ENCODE results near the gene PREX1.
"Not testable (repeated sequence)": the region's sequence is repeated elsewhere in the genome, so short reads cannot be mapped to it uniquely, and the experiment has no call there.

Gene PREX1

DNA sequence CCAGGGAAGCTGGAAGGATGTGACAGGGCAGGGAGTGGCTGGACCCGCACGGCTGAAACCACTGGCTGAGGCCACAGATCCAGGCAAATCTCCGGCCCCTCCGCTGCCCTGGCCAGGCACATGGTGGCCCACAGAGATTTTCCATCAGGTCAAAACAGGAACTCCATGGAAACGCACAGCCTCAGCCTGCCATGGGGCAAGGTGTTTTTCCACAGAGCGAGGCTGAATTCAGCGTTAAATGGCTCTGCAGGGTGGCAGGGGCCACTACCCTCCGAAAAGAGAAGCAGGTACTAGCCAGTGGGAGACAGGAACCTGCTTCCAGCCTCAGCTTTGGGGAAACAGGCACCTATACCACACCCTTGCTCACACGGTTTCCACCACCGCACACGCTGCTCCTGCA, 53.1 kb downstream of the PREX1 start:
- DNase-seq (ENCODE audit: low spot score), result no peak

DNA sequence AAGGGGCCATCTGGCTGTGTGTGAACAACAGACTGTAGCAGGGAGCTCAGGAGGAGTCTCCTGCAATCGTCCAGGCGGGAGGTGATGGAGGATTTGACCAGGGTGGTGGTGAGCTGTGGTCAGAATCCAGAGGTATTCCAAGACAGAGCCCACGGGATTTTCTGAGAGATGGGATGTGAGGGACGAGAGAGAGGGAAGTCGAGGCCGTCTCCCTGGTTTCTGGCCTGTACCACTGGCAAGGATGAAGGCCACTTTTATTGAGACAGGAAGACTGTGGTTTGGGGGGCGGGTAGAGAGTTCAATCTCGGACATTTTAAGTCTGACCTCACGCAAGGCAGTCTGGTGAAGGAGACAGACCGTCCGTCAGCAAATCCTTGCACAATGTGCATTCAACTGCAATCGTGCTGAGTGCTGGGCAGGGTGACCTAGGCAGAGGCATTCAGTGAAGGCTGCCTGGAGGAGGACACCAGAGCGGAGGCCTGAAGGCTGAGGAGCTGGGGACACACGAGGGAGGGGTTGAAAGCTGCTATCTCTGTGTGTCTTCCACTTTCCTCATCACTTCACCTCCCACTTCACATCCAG, 53.9 kb downstream of the PREX1 start:
- peak; percentile 58 for DNase-seq (ENCODE audit: low spot score)

DNA sequence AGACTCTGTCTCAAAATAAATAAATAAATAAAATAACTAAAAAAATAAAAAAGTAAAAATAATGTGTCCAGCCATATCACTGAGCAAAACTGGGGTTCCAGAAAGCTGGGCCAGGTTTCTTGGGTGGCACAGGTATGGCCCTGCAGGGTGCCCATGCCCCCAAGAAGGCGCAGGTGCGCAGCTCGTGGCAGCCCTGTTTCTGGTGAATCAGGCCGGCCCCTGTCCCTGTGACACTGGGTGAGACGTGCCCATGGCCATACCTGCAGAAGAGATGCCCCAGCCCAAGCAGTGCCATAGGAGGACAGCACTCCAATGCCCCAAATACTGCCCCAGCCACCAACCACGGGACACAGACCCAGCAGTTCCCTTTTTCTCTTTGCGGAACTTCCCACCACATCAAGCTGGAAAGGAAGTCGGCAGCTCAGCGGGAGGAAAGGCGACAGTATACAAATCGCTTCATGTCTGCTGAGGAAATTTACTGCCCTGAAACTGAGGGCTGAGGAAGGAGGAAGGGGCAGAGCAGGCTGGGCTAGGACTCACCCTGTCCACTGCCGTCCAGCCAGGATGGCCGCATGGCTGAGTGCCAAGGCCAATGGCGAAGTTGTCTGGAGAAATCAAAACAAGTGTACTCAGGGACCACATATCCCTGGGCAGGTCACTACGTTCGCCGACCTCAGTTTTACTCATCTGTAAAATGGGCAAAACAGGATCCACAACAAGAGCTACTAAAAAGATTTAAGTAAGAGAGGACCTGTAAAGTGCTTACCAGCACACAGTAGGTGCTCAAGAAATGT, 55.4 kb downstream of the PREX1 start:
- DNase-seq (ENCODE audit: low spot score), result no peak

DNA sequence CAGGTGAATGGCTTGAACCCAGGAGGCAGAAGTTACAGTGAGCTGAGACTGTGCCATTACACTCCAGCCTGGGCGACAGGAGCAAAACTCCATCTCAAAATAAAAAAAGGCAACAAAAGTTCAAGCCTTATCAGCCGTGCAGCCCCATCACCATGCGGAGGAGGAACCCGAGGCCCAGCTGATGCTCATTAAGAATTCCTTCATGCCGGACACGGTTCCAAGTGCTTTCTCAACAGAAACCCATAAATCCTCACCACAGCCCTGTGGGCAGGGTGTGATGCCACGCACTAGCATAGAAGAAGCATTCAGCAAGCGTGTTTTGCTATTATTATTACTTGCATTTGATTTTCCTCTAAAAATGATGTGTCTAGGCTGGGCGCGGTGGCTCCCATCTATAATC, 56.3 kb downstream of the PREX1 start:
- peak; percentile 89 for DNase-seq (ENCODE audit: low spot score)

DNA sequence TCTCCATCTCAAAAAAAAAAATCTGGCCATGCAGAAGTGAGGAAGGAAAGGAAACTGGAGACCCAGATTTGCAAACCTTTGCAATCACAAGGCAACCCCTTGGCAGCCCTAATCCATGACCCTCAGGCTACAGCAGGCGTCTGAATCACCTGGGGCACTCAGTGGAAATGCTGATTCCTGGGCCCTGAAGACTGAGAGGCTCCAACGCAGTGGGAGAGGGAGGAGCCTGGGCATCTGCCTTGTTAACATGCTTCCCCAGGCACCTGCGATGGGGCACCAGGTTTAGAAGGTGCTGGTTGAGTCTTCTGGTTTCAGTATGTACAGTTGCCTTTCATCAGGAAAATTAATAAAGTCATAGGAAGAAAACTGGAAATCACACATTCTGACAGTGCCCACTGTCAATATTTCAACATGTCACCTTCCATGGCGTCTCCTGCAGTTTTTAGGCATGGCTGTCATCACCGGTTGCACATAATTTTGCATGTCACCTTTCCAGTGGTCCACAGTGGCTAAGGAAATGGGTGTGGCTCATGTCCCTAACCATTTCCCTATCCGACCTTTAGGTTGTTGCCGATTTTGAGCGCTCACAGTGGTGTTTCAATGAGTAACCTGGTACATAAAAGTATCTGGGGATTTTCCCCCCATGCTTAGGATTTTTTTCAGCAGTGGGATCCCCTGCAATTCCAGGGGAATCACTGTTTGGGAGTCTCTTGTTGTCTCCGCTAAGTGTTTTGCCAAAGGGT, 56.9 kb downstream of the PREX1 start:
- no peak for DNase-seq (ENCODE audit: low spot score)

DNA sequence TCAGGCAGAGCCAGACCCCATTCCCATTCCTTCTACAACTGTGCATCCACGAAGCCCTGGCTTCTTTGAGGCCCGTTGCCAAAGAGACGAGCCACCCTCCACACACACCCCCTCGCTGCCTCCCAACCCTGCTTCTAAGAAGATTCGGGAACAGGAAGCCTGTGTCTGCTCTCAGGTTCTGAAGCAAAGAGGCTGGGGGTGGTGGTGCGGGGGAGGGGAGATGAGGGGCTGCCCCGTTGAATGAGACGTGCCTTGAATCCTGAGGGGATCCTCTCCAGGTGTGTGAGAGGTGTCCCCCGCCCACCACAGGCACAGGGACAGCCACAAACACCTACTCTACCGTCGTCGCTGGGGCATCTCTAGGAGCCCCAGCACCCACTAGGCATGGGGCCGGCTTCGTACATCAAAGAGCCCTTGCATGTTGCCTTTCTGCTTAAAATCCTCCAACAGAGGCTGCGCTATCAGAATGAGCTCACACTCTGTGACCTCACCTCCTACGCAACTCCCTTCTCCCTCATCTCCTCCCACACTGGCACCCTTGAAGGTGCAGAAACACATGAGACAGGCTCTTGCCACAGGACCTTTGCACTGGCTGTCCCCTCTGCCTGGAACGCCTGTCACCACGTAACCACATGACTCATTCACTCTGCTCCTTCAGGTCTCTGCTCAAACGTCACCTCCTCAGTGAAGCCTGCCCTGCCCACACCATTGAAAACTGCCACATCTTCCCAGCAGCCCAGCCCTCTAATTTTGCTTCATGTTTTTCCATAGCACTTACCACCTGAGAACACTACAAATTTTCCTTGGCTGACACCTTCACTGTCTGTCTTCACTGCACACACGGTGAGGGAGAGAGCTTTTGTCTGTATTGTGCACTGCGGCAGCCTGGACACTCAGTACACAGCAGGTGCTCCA, 58.5 kb downstream of the PREX1 start:
- no peak for DNase-seq (ENCODE audit: low spot score)

DNA sequence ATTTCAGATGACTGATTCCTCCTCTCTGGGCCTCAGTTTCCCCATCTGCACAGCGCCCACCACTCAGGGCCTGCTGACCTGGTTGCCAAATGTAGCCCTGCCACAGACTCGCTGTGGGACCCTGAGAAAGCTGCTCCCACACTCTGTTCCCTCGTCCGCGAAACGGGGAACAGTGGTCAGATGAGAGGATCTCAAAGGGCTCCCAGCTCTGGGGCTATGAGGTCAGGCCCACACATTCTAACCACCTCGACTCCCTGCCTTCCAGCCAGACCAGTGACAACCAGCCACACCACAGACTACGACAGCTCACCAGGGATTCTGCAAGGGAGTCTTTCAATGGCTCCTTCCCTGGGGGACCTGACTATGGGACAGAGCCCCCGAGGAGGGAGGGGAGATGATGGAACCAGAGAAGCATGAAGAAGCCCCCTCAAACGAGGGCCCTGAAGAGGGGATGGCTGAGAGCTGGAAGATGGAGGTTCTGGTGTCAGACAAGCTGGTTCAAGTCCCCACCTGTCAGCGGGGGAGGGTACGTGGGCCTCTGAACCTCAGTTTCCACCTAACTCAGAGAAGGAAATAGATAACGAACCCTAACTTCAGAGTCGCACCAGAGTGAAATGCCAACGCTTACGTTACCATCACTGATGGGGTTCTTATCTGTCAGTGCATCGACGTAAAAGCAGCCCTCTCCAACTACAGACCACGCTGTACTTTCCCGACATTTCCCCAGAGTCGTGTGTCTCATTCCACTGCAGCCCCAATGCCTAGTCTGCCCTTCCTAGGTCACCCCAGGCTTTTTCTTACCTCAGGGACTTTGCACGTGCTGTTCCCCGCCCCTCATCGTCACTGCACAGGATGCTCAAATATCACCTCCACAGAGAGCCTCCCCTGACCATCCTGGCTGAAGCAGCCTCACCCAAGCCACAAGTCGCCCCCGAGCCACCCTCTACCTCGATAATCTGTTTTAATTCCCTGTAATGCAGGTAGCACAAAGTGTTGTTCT, 60.5 kb downstream of the PREX1 start:
- DNase-seq (ENCODE audit: low spot score), result no peak

DNA sequence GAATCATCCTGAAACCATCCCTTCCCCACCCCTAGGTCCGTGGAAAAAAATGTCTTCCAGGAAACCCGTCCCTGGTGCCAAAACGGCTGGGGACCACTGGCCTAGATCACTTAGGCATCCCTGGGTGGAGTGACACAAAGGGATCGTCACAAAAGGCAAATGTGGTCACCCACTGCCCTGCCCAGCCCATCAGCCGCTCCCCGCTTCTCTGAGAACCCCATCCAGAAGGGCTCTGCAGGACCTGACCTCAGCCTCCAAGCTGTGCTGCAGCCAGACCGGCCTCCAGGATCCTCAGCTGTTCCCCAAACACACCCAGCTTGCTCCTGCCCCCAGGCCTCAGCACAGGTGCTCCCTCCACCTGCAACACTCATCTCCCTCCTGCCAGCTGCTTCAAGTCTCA, 61.6 kb downstream of the PREX1 start:
- no peak for DNase-seq (ENCODE audit: low spot score)

DNA sequence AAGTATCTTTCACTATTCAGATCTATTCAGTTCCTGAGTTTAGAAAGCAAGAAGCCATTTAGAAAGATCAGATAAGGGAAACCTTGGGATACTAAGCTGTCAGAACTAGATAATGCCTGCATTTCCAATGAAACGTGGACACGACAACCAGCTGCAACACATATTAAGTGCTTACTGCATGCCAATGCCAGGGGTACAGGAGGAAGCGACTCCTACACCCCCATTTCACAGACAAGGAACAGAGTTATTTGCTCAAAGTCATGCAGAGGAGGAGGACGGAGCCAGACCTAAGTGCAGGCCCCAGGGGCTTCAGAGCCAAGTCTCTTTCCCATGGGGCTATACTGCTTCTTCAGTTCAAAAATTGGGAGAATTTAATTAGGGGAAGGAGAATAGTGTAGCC, 62.4 kb downstream of the PREX1 start:
- DNase-seq (ENCODE audit: low spot score), result no peak

DNA sequence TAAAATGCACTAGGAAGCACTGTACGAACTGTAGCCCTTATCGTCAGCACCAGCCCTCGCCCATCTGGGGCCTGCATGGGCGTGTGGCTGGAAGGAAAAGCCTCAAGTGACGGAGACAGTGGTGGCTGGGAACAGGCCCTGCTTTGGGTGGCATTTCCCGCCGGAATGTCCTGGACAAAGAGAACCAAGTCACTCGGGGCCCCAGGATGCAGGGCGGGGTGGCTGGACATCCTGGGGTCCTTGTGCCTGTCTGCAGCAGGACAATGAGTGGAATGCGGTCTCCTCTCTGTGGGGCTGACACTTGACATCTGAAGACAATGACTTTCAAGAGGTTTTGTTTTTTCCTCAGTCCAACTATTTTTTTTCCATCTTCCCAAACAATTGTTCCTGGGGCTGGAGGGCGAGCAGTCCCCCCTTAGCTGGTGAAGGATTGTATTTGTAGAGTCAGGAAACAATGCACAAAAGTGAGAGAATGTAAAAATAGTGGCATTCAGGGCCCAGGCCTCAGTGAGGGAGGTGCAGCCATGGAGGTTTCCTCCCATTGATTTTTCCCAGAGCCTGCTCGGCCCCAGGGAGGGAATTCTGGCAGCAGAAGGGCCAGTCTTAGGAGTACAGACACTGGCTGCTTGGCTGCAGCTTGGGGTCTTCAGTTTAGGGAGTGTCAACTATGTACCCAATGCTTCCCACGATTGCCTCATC, 64.4 kb downstream of the PREX1 start:
- DNase-seq (ENCODE audit: low spot score), result no peak

DNA sequence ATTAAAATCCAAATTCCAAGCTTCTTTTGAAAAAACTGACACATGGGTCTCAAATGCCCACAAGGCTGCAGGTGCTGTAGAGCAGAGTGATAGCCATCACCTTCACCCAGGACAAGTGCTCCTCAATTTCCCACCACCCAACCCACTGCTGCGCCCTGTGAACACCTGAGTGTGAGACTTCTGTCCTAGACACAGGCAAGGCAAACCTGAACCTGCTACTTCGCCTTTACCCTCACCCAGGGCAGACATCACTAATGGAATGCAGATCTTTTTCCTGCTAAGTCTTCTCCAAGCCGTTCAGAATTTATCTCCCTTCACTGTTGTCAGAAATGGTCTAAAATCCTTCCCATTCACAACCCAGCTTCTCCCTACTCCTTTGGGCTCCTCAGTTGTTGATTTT, 65.9 kb downstream of the PREX1 start:
- no peak for DNase-seq (ENCODE audit: low spot score)

DNA sequence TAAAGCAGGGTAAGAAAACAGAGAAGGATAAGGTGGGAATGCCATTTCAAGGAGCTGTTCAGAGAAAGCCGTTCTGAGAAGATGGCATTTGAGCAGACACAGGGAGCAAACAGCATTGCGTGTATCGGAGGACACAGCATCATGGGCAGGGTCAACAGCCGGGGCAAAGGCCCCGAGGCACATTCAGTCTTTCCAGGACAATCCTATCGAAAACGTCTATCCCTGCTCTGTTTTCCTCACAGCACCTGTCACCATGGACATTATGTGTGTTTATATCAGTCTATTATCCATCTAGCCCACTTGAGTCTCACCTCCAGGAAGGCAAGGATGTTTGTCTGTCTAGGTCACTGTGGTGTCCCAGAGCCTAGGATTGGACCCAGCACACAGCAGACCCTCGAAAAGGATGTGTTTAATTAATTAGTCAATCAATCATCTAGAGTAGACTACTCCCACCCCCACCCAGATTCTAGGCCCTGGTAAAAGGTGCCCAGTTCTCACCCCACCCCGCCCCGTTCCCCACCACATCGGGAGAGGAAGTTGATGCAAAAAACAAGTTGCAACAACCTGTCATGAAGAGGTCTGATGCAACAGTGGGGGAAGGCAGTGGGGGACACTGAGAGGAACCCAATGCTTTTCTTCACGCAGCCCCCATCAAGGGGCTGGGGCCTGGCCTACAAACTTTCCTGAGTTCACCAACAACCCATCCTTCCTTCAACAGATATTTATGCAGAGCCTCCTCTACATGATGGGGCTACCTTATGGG, 66.6 kb downstream of the PREX1 start:
- no peak for DNase-seq (ENCODE audit: low spot score)

DNA sequence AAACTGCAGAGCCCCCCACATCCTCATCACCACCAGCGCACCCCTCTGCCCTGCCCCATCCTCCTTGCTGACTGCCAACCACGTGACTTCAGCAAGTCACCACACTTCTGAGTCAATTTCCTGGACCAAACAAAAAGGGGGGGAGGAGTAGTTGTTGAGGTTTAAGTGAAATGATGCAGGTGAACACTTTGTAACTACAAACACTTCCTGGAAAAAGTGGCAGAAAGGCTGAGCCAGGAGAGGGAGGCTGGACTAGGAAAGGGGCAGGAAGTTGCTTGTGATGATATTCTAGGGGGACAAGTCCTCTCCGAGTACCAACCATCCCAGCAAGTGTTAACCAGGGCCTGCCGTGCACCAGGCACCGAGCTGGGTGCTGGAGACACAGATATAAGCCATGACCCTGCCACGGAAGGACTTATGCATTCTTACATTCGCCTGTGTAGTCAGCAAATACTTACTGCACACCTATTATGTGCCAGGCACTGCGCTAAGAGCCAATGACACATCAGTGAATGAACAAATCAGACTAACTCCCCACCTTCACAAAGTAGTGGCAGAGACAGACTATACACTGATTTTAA, 67.3 kb downstream of the PREX1 start:
- peak; percentile 53 for DNase-seq (ENCODE audit: low spot score)

DNA sequence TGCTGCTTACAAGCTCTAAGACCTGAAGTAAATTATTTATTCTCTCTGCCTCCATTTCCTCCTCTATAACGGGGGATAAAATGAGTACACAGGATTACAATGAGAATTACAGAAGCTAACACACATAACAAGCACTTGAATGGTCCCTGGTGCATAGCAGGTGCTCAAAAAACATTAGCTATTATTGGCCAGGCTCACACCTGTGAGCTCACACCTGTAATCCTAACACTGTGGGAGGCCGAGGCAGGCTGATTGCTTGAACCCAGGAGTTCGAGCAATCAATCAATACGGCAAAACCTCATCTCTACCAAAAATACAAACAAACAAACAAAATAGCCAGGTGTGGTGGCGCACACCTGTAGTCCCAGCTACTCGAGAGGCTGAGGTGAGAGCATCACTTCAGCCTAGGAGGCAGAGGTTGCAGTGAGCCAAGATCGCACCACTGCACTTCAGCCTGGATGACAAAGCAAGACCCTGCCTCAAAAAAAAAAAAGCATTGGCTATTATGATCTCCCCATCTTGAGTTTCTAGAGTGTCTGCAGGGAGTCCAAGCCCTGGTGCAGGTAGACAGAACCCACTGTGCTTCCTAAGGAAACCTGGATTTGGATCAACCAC, 68.1 kb downstream of the PREX1 start:
- DNase-seq (ENCODE audit: low spot score), result no peak

DNA sequence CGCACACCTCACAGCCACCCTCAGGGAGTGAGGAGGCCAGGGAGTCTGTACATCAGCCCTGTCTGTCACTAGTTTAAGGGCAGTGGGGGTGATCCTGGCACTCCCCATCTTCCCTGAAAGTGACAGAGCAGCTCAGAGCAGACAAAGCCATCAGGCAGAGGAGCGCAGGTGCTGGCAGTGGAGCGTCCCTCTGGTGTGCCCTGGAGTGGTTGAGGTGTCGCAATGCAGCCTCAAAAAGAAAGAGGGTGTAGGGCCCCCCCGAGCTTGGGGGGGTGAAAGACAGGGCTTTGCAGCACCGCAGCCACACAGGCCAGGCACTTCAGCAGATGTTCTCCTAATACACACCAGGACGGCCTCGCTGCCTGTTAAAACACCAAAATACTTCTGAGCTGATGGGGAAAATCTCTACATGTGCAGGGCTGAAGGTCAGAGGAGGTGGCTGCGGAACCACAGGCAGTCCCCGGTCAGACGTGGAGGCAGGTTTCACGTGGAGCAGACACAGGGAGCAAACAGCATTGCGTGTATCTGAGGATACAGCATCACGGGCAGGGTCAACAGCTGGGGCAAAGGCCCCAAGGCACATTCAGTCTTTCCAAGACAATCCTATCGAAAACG, 69.5 kb downstream of the PREX1 start:
- no peak for DNase-seq (ENCODE audit: low spot score)

DNA sequence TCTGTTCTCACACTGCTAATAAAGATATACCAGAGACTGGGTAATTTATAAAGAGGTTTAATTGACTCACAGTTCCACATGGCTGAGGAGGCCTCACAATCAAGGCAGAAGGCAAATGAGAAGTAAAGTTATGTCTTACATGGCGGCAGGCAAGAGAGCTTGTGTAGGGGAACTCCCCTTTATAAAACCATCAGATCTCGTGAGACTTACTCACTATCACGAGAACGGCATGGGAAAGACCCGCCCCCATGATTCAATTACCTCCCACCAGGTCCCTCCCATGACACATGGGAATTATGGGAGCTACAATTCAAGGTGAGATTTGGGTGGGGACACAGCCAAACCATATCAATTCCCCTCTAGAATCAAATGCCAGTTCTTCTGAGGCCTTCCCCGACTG, 71.0 kb downstream of the PREX1 start:
- not testable (repeated sequence) for DNase-seq (ENCODE audit: low spot score)

DNA sequence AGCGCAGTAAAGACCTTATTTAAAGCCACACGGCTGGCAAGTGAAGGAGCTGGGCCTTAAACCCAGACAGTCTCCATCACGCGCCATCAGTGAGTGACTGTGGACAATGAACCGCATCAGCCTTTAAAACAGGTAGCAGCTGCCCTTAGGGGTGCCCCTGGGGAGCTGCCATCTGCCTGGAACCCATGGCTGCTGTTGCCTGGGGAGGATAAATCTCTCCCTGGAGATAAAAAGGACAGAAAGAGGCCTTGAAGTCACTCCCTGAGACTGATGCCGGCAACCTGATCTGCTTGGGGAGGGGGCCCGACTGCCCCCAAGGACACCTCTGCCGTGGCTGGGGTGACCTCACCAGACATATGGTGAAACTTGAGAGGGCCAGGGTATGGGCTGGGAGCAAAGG, 73.5 kb downstream of the PREX1 start:
- no peak for DNase-seq (ENCODE audit: low spot score)

DNA sequence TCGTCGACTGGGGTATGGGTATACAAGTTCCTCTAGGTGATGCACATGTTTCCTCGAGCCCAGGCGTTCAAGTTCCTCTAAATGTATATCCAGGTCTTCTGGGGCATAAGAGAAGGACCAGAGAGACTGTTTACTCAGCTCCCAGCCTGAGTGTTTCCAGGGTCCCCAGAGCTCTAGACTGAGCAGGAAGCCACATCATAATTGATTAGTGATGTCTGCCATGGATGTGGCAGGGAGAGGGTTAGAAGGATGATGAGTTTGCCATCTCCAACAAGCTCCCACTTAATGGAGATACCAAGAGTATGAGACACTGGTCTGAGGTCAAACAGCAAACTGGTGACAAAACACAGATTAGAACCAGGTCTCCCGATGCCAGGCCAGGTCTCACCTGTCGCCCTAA, 74.8 kb downstream of the PREX1 start:
- no peak for DNase-seq (ENCODE audit: low spot score)

Measured in AG08395 (cell line).